HG02943 (cell line): Measurements from ENCODE around the gene LRRC3.

ENCODE experiments used
- ATAC-seq: cut with Tn5 transposase; IDR thresholded peaks from one replicate; pipeline ENCODE4 v1.9.1; 2021; ENCODE audit warnings: mild to moderate bottlenecking, low read depth, moderate library complexity; ENCODE audit not compliant: unreplicated experiment

Gene LRRC3

GRCh38 chr21:44455524-44456213 is 359 bp downstream of the LRRC3 start:
- no peak for ATAC-seq

- ATAC-seq, result no peak
These were observed 1.1 kb downstream of the LRRC3 start for GRCh38 chr21:44456214-44456914.

GRCh38 chr21:44456915-44457736 is 1.8 kb downstream of the LRRC3 start:
- no peak for ATAC-seq

- ATAC-seq, result no peak
These were observed 3.8 kb downstream of the LRRC3 start for GRCh38 chr21:44458971-44459711.

GRCh38 chr21:44459712-44460440 is 4.6 kb downstream of the LRRC3 start:
- ATAC-seq, result no peak

GRCh38 chr21:44460441-44460755 is 5.1 kb downstream of the LRRC3 start:
- ATAC-seq, result no peak

GRCh38 chr21:44461005-44461404 is 5.7 kb downstream of the LRRC3 start:
- no peak for ATAC-seq

GRCh38 chr21:44461464-44462001 is 6.2 kb downstream of the LRRC3 start:
- no peak for ATAC-seq

- ATAC-seq, result no peak
These were observed 7.0 kb downstream of the LRRC3 start for GRCh38 chr21:44462086-44462833.

- no peak for ATAC-seq
These were observed 7.5 kb downstream of the LRRC3 start for GRCh38 chr21:44462834-44463200.

- ATAC-seq, result no peak
These were observed 8.4 kb downstream of the LRRC3 start for GRCh38 chr21:44463724-44464123.

- ATAC-seq, result no peak
These were observed 9.0 kb downstream of the LRRC3 start for GRCh38 chr21:44464351-44464750.

GRCh38 chr21:44466351-44466954 is 11.1 kb downstream of the LRRC3 start:
- no peak for ATAC-seq

- ATAC-seq, result no peak
These were observed 11.9 kb downstream of the LRRC3 start for GRCh38 chr21:44466996-44467858.

- ATAC-seq, result no peak
These were observed 12.5 kb downstream of the LRRC3 start for GRCh38 chr21:44467859-44468195.

GRCh38 chr21:44471341-44471740 is 16.0 kb downstream of the LRRC3 start:
- no peak for ATAC-seq

- no peak for ATAC-seq
These were observed 16.7 kb downstream of the LRRC3 start for GRCh38 chr21:44471996-44472395.

- no peak for ATAC-seq
These were observed 18.7 kb downstream of the LRRC3 start for GRCh38 chr21:44473915-44474555.
